ENCODE data around the gene NCOA7. TPM values are rescaled to one million over a fixed set of nuclear protein-coding genes. Genes with fewer than 3 reads are reported as not detected.
A peak's percentile ranks its signal among the peaks of the same experiment; 100 is the strongest.
"Not testable (repeated sequence)": the region's sequence is repeated elsewhere in the genome, so short reads cannot be mapped to it uniquely, and the experiment has no call there.

Gene NCOA7
- total RNA-seq, 1 donor from 2014 or later = 21.1 TPM

DNA sequence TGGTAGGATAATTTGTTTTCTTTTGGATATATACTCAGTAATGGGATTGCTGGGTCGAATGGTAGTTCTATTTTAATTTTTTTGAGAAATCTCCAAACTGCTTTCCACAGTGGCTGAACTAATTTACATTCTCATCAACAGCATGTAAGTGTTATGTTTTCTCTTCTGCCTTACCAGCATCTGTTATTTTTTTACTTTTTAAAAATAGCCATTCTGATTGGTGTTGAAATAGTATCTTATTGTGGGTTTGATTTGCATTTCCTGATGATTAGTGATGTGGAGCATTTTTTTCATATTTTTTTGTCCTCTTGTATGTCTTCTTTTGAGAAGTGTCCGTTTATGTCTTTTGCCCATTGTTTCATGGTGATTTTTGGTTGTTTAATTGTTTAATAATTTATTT is 177.7 kb downstream of the NCOA7 start:
- TF ChIP-seq, protein P1, sequence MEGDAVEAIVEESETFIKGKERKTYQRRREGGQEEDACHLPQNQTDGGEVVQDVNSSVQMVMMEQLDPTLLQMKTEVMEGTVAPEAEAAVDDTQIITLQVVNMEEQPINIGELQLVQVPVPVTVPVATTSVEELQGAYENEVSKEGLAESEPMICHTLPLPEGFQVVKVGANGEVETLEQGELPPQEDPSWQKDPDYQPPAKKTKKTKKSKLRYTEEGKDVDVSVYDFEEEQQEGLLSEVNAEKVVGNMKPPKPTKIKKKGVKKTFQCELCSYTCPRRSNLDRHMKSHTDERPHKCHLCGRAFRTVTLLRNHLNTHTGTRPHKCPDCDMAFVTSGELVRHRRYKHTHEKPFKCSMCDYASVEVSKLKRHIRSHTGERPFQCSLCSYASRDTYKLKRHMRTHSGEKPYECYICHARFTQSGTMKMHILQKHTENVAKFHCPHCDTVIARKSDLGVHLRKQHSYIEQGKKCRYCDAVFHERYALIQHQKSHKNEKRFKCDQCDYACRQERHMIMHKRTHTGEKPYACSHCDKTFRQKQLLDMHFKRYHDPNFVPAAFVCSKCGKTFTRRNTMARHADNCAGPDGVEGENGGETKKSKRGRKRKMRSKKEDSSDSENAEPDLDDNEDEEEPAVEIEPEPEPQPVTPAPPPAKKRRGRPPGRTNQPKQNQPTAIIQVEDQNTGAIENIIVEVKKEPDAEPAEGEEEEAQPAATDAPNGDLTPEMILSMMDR (IDR thresholded peaks at IDR 0.05; ENCODE audit: insufficient read depth, low read length, poor library complexity, severe bottlenecking) = no peak
- Histone ChIP-seq H3K4me3 (ENCODE audit: low read depth, low read length) (no peak overlapping the region), H3K27me3 (ENCODE audit: control insufficient read depth, insufficient read depth, low read length) (no peaks in the 10 kb centered on the region), H3K36me3 (ENCODE audit: control insufficient read depth, insufficient read depth, low read length) (no peaks in the 10 kb centered on the region)
- DNase-seq (ENCODE audit: low read depth) = no peak

DNA sequence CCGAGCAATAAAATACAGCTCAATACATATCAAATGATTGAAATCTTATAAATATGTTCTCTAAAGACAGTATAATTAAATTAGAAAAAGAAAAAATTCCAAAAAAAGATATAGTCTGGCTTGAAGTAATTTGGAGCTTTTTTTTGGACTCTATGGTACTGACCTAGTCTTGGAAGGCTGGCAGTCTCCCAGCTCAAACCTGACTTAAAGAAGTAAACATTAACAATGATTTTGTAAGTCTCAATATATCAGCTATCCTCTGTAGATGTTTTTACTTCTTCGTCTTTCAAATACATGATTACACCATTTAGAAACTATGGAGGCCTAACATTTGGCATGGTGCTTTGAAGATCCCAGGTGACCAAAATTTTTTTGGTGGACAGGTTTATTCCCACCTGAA is 180.0 kb downstream of the NCOA7 start:
- no peaks in the 10 kb centered on the region for H3K27me3 ChIP-seq (ENCODE audit: control insufficient read depth, insufficient read depth, low read length)
- TF ChIP-seq, protein P1 (IDR thresholded peaks at IDR 0.05; ENCODE audit: insufficient read depth, low read length, poor library complexity, severe bottlenecking) = no peak
- no peak overlapping the region for H3K4me3 ChIP-seq (ENCODE audit: low read depth, low read length)
- no peaks in the 10 kb centered on the region for H3K36me3 ChIP-seq (ENCODE audit: control insufficient read depth, insufficient read depth, low read length)
- no peak for DNase-seq (ENCODE audit: low read depth)

DNA sequence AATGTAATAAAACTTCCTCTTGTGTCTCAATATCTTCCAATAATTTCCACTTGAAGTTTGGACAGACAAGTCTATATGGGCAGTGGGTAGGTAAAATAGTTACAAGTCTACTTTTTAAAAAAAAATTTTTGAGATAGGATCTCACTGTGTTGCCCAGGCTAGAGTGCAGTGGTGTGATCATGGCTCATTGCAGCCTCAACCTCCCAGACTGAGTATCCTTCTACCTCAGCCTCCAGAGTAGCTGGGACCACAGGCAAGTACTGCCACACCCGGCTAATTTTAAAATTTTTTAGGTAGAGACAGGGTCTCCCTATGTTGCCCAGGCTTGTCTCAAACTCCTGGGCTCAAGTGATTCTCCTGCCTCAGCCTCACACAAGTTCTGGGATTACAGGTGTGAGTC is 181.7 kb downstream of the NCOA7 start:
- H3K36me3 ChIP-seq (ENCODE audit: control insufficient read depth, insufficient read depth, low read length); H3K27me3 ChIP-seq (ENCODE audit: control insufficient read depth, insufficient read depth, low read length); DNase-seq (ENCODE audit: low read depth); H3K4me3 ChIP-seq (ENCODE audit: low read depth, low read length): not testable (repeated sequence)

DNA sequence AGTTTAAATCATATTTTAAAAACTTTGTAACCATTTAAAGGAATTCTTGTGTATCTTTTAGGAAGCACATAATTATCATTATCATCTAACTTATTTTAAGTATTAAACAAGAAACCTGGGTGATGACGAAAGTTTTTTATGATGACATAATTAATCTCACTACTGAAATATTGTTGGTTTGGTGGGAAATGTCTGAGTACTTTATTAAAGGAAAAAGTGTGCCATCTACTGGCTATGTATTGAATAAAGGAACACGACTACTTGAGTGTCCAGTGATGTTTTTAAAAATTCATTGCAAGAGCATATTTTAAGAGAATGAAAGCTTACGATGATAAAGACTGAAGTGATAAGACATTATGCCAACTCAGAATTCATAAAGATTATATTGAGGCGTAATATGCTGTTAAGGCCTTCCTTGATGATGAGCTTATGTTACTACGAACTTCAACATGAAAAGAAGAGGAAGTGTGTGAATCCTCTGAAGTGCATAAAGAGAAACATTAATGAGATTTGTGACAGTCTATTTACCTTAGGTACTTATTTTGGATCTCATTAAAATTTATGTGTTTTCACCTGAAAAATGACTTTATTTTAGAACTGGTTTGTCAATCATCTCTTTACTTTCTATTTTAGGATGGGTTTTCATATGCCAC is 183.6 kb downstream of the NCOA7 start:
- Histone ChIP-seq H3K27me3 (ENCODE audit: control insufficient read depth, insufficient read depth, low read length) (no peaks in the 10 kb centered on the region), H3K36me3 (ENCODE audit: control insufficient read depth, insufficient read depth, low read length) (no peaks in the 10 kb centered on the region), H3K4me3 (ENCODE audit: low read depth, low read length) (no peak overlapping the region)
- TF ChIP-seq, protein P1 (IDR thresholded peaks at IDR 0.05; ENCODE audit: insufficient read depth, low read length, poor library complexity, severe bottlenecking) = peak; percentile 25
- no peak for DNase-seq (ENCODE audit: low read depth)

DNA sequence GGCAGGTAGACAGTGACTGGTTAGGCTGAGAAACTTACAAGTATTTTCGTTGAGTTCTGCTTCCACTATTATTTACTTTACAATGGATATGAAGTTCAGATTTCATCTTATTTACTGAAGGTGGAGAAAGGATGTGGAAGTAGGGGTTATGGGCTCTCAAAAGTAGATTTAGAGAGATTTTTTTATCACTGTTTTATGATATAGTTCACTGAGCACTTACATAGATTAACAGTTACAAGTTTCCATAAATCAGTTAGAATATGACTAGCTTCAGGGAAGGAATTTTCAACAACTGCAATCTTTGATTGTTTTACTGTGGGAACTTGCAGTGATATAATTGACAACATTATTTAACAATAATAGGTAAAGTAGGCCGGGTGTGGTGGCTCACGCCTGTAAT is 188.3 kb downstream of the NCOA7 start:
- DNase-seq (ENCODE audit: low read depth) = no peak
- TF ChIP-seq, protein P1 (IDR thresholded peaks at IDR 0.05; ENCODE audit: insufficient read depth, low read length, poor library complexity, severe bottlenecking) = no peak
- Histone ChIP-seq H3K4me3 (ENCODE audit: low read depth, low read length) (no peak overlapping the region), H3K27me3 (ENCODE audit: control insufficient read depth, insufficient read depth, low read length) (no peaks in the 10 kb centered on the region), H3K36me3 (ENCODE audit: control insufficient read depth, insufficient read depth, low read length) (no peaks in the 10 kb centered on the region)

Other genes with a start within 250 kb of the NCOA7 start
- gene HEY2, start 41.3 kb upstream of the NCOA7 start, total RNA-seq = 0.25 and 1.7 TPM in 2 replicates
- 25.5 and 30.5 TPM in 2 replicates for gene HINT3, start 165.8 kb downstream of the NCOA7 start, total RNA-seq
- gene TRMT11, start 195.6 kb downstream of the NCOA7 start, total RNA-seq = 13.1 and 18.8 TPM in 2 replicates

Measured in kidney epithelial cell (primary cell).